ENCODE data around the gene CNPY1.

Gene CNPY1

DNA sequence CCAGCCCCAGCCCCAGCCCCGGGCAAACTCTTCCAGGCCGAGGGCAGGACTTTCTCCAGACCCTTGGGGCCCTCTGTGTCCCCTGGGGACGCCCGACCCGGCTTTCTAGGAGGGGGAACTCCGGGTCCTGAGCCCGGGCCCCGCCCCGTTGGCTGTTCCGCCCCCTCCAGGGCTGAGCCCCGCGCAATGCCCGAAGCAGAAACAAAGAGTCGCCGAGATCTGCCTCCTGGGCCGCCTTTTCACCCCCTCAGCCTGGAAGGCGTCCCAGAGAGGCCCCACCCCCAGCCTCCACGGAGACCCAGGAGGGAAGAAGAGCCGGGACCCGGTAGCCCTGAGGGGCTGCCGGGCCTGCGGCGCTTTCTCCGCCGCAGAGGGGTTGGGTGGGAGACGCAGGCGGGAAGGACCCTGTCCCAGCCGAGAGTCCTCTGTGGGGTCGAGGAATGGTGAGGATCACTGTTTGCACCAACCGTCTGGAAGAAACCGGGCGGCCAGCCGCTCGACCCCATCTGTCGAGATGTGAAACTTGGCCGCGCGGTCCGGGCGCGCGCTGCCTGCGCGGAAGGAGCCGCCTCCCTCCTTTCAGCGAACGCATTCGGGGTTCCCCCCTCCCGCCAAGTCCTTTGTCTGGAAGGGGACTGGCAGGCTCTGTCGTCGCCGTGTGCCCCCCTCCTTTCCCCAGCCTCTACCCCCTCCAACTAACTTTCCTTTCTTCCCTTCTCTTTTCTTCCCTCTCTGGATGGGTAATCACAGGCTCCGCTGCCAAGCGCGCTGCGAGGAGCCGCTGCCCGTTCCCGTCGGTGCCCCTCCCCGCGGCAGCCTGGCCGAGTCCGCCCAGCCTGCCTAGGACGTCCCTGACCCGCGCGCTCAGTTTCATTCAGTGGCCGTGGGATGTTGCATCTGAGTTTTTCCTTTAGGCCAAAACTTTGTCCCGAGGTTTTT lies 78.2 kb downstream of the CNPY1 start:
- peak overlapping the region in 1 of 2 donors; percentile 28 for H3K4me3 ChIP-seq (ENCODE audit: low read depth in 1 of 2, low read length in 2 of 2)
- H3K36me3 ChIP-seq (ENCODE audit: control insufficient read depth in 1 of 2, insufficient read depth in 2 of 2, low read length in 2 of 2), result no peaks in the 10 kb centered on the region
- H3K27me3 ChIP-seq (ENCODE audit: control insufficient read depth in 1 of 2, insufficient read depth in 2 of 2, low read length in 2 of 2), result peaks cover 94 to 97% of the 10 kb centered on the region in 2 donors
- no peak overlapping the region for H3K27ac ChIP-seq (ENCODE audit: low read depth, low read length)
- no peaks in the 10 kb centered on the region for H3K9me3 ChIP-seq (ENCODE audit: control insufficient read depth in 1 of 2, low read length in 2 of 2)
- peaks cover 3 to 5% of the 10 kb centered on the region in 2 donors for H3K4me1 ChIP-seq (ENCODE audit: control insufficient read depth in 1 of 2, insufficient read depth in 2 of 2, low read length in 2 of 2)
- H3K9ac ChIP-seq (ENCODE audit: low read depth in 1 of 2, low read length in 2 of 2), result no peak overlapping the region

DNA sequence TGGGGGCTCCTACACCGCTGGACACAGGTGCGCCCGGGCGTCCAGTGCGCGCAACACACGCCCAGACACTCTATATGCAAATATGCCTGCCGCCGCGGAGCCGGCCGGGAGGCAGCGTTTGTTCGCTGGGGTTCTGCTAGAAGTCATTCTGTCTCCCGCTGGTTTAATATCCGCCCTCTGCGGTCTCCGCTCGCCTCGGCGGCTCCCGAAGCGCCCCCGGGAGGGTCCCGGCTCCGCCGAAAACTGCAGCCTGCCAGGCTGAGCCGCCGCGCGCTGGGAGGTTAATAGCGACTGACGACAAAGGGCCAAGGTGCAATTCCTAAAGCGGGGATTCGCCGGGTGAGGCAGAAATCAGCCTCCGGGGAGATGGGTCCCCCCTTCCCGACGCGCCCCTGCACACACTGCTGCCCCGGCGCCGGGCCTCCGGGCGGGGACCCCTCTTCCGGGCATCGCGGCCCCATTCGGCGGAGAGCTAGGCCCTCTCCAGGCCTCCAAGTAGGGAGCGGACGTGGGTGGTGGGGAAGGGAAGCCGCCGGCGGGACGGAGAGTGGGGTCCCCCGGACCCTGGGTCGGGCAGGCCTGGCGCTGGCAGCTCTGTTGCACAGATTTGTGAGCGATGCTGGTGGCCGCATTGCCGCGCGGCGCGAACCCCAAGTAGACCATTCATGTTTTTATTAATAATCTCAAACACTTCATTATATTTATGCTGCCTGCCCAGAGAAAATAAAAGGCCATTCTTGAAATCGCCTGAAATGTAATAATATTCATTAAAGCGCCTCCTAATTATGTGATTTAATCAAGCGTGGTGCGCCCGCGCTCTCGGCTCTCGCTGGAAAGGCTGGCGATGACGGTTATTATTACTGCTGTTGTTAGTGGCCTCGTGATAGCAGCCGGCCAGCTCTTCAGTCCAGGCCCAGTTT lies 79.3 kb downstream of the CNPY1 start:
- no peak overlapping the region for H3K9ac ChIP-seq (ENCODE audit: low read depth in 1 of 2, low read length in 2 of 2)
- no peaks in the 10 kb centered on the region for H3K36me3 ChIP-seq (ENCODE audit: control insufficient read depth in 1 of 2, insufficient read depth in 2 of 2, low read length in 2 of 2)
- no peaks in the 10 kb centered on the region for H3K9me3 ChIP-seq (ENCODE audit: control insufficient read depth in 1 of 2, low read length in 2 of 2)
- no peak overlapping the region for H3K27ac ChIP-seq (ENCODE audit: low read depth, low read length)
- H3K4me1 ChIP-seq (ENCODE audit: control insufficient read depth in 1 of 2, insufficient read depth in 2 of 2, low read length in 2 of 2), result peaks cover 3 to 5% of the 10 kb centered on the region in 2 donors
- H3K27me3 ChIP-seq (ENCODE audit: control insufficient read depth in 1 of 2, insufficient read depth in 2 of 2, low read length in 2 of 2), result peaks cover 93 to 95% of the 10 kb centered on the region in 2 donors
- no peak overlapping the region for H3K4me3 ChIP-seq (ENCODE audit: low read depth in 1 of 2, low read length in 2 of 2)

DNA sequence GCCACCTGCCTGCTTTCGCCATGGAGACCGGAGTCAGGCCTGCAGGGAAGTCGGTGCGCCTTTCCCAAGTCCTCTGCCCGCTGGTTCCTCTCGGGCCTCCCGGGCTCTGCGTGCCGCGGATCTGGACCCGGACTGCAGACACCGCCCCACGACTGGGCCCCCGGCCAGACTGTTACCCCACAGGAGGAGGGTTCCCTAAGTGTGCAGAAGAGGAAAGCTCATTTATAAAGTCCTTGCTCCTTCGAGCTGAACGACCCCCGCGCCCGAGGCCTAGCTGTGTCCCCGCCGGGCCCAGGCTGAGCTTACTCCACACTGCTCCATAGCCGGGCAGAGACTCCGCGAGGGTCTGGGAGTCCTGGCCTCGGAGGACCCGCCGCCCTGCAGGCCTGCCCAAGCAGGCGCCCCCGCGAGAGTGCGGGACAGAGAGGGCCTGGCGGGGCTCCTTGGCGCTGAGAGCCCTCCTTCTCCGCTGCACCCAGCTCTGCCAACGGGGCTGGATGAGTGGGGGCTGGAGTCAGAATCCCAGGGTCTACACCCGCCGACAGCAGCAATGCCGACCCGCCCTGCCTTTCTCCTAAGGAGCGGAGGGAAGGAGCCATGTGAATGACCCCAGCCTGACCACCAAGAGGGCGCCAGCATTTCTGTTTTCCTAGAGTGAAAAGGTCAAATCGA lies 80.1 kb downstream of the CNPY1 start:
- Histone ChIP-seq H3K9me3 (ENCODE audit: control insufficient read depth in 1 of 2, low read length in 2 of 2) (no peaks in the 10 kb centered on the region), H3K27me3 (ENCODE audit: control insufficient read depth in 1 of 2, insufficient read depth in 2 of 2, low read length in 2 of 2) (peaks cover 93 to 95% of the 10 kb centered on the region in 2 donors), H3K4me3 (ENCODE audit: low read depth in 1 of 2, low read length in 2 of 2) (no peak overlapping the region), H3K9ac (ENCODE audit: low read depth in 1 of 2, low read length in 2 of 2) (no peak overlapping the region), H3K4me1 (ENCODE audit: control insufficient read depth in 1 of 2, insufficient read depth in 2 of 2, low read length in 2 of 2) (peaks cover 3 to 5% of the 10 kb centered on the region in 2 donors), H3K36me3 (ENCODE audit: control insufficient read depth in 1 of 2, insufficient read depth in 2 of 2, low read length in 2 of 2) (no peaks in the 10 kb centered on the region), H3K27ac (ENCODE audit: low read depth, low read length) (no peak overlapping the region)

DNA sequence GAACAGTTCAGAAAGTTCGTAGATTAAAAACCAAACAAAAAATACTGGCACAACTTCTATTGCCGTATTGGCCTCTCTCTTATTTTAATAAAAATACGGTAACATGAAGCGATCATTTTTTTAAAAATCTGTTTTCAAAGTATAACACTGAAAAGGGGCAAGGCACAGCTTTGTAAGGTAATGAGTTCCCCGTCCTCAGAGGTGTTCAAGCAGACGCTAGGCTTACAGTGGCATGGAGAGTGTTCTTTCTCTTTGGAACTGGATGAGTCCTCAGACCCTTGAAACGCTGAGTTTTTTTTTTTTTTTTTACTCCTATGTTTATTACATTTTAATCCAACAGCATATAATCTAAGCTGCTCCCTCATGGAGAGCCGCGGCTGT lies 80.6 kb downstream of the CNPY1 start:
- no peak overlapping the region for H3K4me3 ChIP-seq (ENCODE audit: low read depth in 1 of 2, low read length in 2 of 2)
- no peak overlapping the region for H3K9ac ChIP-seq (ENCODE audit: low read depth in 1 of 2, low read length in 2 of 2)
- peaks cover 3 to 5% of the 10 kb centered on the region in 2 donors for H3K4me1 ChIP-seq (ENCODE audit: control insufficient read depth in 1 of 2, insufficient read depth in 2 of 2, low read length in 2 of 2)
- H3K36me3 ChIP-seq (ENCODE audit: control insufficient read depth in 1 of 2, insufficient read depth in 2 of 2, low read length in 2 of 2), result no peaks in the 10 kb centered on the region
- H3K27ac ChIP-seq (ENCODE audit: low read depth, low read length), result no peak overlapping the region
- H3K27me3 ChIP-seq (ENCODE audit: control insufficient read depth in 1 of 2, insufficient read depth in 2 of 2, low read length in 2 of 2), result peaks cover 93 to 95% of the 10 kb centered on the region in 2 donors
- H3K9me3 ChIP-seq (ENCODE audit: control insufficient read depth in 1 of 2, low read length in 2 of 2), result no peaks in the 10 kb centered on the region

DNA sequence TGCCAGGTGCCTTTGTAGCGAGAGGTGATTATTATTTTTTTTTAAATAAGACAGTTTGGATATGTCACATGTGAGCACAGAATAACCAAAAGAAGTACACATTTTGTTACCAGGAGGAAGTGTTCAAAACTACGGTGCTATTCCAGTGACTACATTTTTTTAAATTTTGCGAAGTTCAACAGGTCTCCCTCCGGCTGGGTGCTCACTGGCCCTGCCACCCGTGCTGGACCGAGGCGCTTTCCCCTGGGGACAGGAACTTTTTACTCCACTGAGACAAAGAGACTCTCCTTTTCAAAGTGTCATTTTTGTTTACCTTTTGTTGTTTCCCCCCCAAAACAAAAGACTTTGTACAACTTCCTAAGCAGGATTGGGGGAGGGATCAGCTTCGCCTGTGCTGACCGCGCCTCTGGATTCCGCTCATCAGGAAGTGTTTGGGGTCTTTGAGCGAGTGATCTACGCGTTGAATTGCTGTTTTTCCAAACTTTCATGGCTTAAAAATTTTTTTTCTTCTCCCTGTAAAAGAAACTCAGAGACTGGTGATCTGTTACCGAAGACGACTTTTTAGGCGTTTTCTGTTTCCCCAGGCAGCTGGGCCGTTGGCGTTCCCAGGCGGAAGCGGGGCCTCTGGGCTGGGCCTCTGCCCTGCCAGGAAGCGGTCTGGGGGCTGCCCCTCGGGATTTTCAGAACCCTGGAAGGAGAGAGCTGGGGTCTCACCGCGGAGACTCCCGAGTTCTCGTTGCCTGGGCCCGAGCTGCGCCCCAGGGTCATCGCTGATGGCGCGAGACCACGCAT lies 81.2 kb downstream of the CNPY1 start:
- H3K9ac ChIP-seq (ENCODE audit: low read depth in 1 of 2, low read length in 2 of 2), result no peak overlapping the region
- peaks cover 94 to 96% of the 10 kb centered on the region in 2 donors for H3K27me3 ChIP-seq (ENCODE audit: control insufficient read depth in 1 of 2, insufficient read depth in 2 of 2, low read length in 2 of 2)
- H3K9me3 ChIP-seq (ENCODE audit: control insufficient read depth in 1 of 2, low read length in 2 of 2), result no peaks in the 10 kb centered on the region
- H3K4me3 ChIP-seq (ENCODE audit: low read depth in 1 of 2, low read length in 2 of 2), result no peak overlapping the region
- H3K4me1 ChIP-seq (ENCODE audit: control insufficient read depth in 1 of 2, insufficient read depth in 2 of 2, low read length in 2 of 2), result peaks cover 3 to 5% of the 10 kb centered on the region in 2 donors
- no peaks in the 10 kb centered on the region for H3K36me3 ChIP-seq (ENCODE audit: control insufficient read depth in 1 of 2, insufficient read depth in 2 of 2, low read length in 2 of 2)
- H3K27ac ChIP-seq (ENCODE audit: low read depth, low read length), result no peak overlapping the region

DNA sequence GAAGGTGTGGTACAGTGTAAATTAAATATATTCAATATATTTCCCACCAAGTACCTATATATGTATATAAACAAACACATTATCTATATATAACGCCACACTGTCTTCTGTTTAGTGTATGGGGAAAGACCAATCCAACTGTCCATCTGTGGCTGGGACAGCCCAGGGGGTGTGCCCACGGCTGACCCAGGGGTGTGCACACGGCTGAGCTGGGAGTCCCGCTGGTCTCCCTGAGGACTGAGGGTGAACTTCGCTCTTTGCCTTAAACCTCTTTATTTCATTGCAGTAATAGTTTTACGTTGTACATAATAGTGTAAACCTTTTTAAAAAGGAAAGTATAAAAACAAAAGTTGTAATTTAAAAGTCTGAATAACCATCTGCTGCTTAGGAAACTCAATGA lies 82.2 kb downstream of the CNPY1 start:
- H3K4me1 ChIP-seq (ENCODE audit: control insufficient read depth in 1 of 2, insufficient read depth in 2 of 2, low read length in 2 of 2), result peaks cover 3 to 9% of the 10 kb centered on the region in 2 donors
- no peak overlapping the region for H3K27ac ChIP-seq (ENCODE audit: low read depth, low read length)
- H3K9me3 ChIP-seq (ENCODE audit: control insufficient read depth in 1 of 2, low read length in 2 of 2), result no peaks in the 10 kb centered on the region
- H3K27me3 ChIP-seq (ENCODE audit: control insufficient read depth in 1 of 2, insufficient read depth in 2 of 2, low read length in 2 of 2), result peaks cover 92 to 96% of the 10 kb centered on the region in 2 donors
- H3K9ac ChIP-seq (ENCODE audit: low read depth in 1 of 2, low read length in 2 of 2), result no peak overlapping the region
- no peak overlapping the region for H3K4me3 ChIP-seq (ENCODE audit: low read depth in 1 of 2, low read length in 2 of 2)
- no peaks in the 10 kb centered on the region for H3K36me3 ChIP-seq (ENCODE audit: control insufficient read depth in 1 of 2, insufficient read depth in 2 of 2, low read length in 2 of 2)

DNA sequence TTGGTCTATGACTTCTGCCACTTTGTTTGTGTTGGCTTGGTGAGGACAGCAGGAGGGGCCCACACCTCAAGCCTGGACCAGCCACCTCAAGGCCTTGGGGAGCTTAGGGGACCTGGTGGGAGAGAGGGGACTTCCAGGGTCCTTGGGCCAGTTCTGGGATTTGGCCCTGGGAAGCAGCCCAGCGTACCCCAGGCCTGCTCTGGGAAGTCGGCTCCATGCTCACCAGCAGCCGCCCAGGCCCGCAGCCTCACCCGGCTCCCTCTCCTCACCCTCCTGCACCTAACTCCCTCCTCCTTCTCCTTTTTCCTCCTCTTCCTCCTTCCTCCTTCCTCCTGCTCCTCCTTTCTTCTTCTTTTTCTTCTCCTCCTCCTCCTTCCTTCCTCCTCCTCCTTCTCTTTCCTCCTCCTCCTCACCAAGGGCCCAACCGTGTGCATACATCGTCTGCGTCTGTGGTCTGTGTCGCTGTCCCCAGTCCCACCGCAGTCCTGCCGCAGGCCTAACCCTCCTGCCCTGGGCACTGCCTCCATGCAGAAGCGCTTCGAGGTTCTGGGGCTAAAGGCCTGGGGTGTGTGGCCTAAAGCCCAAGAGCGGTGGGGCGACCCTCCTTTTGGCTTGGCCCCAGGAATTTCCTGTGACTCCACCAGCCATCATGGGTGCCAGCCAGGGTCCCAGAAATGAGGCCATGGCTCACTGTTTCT lies 83.1 kb downstream of the CNPY1 start:
- peaks cover 7 to 8% of the 10 kb centered on the region in 2 donors for H3K4me1 ChIP-seq (ENCODE audit: control insufficient read depth in 1 of 2, insufficient read depth in 2 of 2, low read length in 2 of 2)
- no peak overlapping the region for H3K27ac ChIP-seq (ENCODE audit: low read depth, low read length)
- no peak overlapping the region for H3K4me3 ChIP-seq (ENCODE audit: low read depth in 1 of 2, low read length in 2 of 2)
- peaks cover 90 to 91% of the 10 kb centered on the region in 2 donors for H3K27me3 ChIP-seq (ENCODE audit: control insufficient read depth in 1 of 2, insufficient read depth in 2 of 2, low read length in 2 of 2)
- no peaks in the 10 kb centered on the region for H3K36me3 ChIP-seq (ENCODE audit: control insufficient read depth in 1 of 2, insufficient read depth in 2 of 2, low read length in 2 of 2)
- no peak overlapping the region for H3K9ac ChIP-seq (ENCODE audit: low read depth in 1 of 2, low read length in 2 of 2)
- no peaks in the 10 kb centered on the region for H3K9me3 ChIP-seq (ENCODE audit: control insufficient read depth in 1 of 2, low read length in 2 of 2)

DNA sequence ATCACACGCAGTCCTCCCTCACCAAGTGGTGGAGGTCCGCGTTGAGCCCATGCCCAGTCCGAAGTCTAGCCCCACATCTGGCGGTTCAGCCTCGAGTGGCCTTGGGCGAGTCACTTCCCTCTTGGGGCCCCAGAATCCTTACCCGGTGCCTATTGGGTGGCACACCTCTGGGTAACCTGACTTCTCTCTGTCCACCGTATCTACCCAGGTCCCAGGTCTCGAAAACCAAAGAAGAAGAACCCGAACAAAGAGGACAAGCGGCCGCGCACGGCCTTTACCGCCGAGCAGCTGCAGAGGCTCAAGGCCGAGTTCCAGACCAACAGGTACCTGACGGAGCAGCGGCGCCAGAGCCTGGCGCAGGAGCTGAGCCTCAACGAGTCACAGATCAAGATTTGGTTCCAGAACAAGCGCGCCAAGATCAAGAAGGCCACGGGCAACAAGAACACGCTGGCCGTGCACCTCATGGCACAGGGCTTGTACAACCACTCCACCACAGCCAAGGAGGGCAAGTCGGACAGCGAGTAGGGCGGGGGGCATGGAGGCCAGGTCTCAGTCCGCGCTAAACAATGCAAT lies 84.1 kb downstream of the CNPY1 start:
- H3K4me1 ChIP-seq (ENCODE audit: control insufficient read depth in 1 of 2, insufficient read depth in 2 of 2, low read length in 2 of 2), result peaks cover 4 to 7% of the 10 kb centered on the region in 2 donors

More for the DNA sequence above, 84.1 kb downstream of the CNPY1 start:
- H3K9ac ChIP-seq (ENCODE audit: low read depth in 1 of 2, low read length in 2 of 2), result no peak overlapping the region
- H3K36me3 ChIP-seq (ENCODE audit: control insufficient read depth in 1 of 2, insufficient read depth in 2 of 2, low read length in 2 of 2), result no peaks in the 10 kb centered on the region
- H3K27ac ChIP-seq (ENCODE audit: low read depth, low read length), result no peak overlapping the region
- no peaks in the 10 kb centered on the region for H3K9me3 ChIP-seq (ENCODE audit: control insufficient read depth in 1 of 2, low read length in 2 of 2)
- H3K27me3 ChIP-seq (ENCODE audit: control insufficient read depth in 1 of 2, insufficient read depth in 2 of 2, low read length in 2 of 2), result peaks cover 81 to 83% of the 10 kb centered on the region in 2 donors
- no peak overlapping the region for H3K4me3 ChIP-seq (ENCODE audit: low read depth in 1 of 2, low read length in 2 of 2)

Data from duodenal mucosa (tissue), 2 donors.